DMS 273 treated with DMSO at 0.1 percent for 48 hours (cell line): ENCODE data around the gene ALG11.
"Not testable (repeated sequence)": the region's sequence is repeated elsewhere in the genome, so short reads cannot be mapped to it uniquely, and the experiment has no call there.

Experiments used
- DNase-seq: peaks from one replicate; lab custom pipeline; 2025; lab: John Stamatoyannopoulos, UW

The ALG11 gene

GRCh38 chr13:52029569-52029968 lies 17.4 kb downstream of the ALG11 start:
- no peak for DNase-seq

- not testable (repeated sequence) for DNase-seq
Measured at GRCh38 chr13:52030401-52030800, 18.2 kb downstream of the ALG11 start.

DNA sequence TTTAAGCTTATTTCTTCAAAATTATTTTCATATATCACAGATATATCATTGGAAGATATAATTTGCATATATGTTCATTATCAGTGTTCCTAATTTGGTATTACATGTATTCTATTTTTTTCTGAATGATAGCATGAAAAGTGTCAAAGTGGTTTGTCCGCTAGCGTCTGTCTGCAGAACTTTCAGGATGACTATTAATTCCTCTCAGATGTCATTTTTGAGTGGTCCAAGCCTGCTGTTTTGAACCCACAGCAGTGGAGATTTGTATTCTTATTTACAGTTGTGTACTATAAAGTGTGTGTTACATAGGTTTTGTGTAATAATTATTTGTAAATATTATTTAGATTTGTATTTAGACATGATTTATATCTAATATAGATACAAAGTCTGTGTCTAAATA lies 20.8 kb downstream of the ALG11 start:
- no peak for DNase-seq

DNA sequence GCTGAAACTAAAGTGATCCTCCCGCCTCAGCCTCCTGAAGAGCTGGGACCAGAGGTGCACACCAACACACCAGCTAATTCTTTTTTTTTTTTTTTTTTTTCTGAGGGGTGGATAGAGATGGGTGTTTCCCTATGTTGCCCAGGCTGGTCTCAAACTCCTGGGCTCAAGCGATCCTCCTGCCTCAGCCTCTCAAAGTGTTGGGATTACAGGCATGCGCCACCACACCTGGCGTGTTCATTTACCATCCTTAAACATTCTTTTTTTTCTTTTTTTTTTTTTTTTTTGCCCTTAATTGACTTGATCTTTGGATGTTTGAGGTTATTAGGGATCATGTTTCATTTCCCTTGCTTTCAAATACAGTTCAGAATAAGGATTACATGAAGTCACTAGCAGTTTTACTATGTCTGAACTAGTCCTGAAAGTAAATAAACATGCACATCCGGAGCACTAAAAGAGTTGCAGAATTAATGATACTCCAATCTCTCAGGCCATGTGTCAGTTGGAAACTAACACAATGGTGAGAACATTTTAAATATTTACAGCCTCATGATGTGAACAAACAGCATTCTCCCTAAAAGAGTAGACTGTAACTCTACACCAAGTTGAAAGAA lies 22.5 kb downstream of the ALG11 start:
- no peak for DNase-seq

DNA sequence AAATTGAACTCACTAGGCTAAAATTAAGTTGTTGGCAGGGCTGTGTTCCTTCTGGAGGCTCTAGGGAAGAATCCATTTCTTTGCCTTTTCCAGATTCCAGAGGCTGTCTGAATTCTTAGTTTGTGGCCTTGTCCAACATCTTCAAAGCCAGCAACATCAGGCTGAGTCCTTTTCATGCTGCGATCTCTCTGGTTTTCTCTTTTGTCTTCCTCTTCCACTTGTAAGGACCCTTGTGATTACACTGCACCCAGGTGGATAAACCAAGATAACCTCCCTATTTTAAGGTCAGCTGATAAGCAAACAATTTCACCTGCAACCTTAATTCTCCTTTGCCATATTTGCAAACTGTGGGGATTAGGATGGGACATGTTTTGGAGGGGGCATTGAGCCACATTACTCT lies 23.8 kb downstream of the ALG11 start:
- no peak for DNase-seq

GRCh38 chr13:52043675-52044074 lies 31.5 kb downstream of the ALG11 start:
- no peak for DNase-seq

DNA sequence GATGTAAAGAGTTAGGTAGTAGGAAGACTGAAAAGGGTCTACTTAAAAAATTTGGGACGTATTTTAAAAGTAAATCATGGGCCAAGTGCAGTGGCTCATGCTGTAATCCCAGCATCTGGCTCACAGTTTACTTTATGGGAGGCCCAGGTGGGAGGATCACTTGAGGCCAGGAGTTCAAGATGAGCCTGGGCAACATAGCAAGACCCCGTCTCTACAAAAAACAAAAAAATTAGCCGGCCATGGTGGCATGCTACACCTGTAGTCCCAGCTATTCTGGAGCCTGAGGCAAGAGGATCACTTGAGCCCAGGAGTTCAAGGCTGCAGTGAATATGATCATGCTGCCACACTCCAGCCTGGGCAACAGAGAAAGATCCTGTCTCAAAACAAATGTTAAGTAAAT lies 35.3 kb downstream of the ALG11 start:
- no peak for DNase-seq

DNA sequence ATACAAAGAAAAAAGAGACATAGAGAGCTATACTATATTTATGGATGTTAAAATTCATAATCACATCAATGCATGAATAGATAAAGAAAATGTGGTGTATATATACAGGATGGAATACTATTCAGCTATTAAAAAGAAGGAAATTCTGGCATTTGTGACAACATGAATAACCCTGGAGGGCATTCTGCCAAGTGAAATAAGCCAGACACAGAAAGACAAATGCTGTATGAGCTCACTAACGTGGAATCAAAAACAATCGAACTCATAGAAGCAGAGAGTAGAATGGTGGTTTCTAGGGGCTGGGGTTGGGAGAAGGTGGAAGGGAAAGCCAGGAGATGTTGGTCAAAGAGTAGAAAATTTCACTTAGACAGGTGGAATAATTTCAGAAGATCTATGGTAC lies 36.3 kb downstream of the ALG11 start:
- DNase-seq, result no peak

DNA sequence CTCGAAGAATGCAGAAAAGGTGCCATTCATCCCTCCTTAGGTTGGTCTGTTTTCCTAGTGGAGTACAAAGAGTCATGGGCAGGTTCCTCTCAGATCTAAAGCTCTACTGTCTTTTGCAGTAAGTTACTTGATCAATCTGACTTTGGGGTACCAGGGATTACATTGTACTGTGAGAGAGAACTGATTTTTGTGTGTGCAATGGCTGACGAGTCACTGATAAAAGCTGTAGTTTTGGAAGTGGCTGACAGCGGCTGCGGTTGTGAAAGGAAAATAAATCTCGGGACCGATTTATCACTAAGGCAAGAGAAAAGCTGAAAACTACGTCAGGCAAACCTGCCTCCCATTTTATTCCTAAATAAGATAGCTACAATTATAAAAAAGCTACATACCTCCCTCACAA lies 39.2 kb downstream of the ALG11 start:
- no peak for DNase-seq

GRCh38 chr13:52053460-52053859 lies 41.3 kb downstream of the ALG11 start:
- DNase-seq, result no peak

- DNase-seq, result not testable (repeated sequence)
Measured at GRCh38 chr13:52061064-52061463, 48.9 kb downstream of the ALG11 start.

DNA sequence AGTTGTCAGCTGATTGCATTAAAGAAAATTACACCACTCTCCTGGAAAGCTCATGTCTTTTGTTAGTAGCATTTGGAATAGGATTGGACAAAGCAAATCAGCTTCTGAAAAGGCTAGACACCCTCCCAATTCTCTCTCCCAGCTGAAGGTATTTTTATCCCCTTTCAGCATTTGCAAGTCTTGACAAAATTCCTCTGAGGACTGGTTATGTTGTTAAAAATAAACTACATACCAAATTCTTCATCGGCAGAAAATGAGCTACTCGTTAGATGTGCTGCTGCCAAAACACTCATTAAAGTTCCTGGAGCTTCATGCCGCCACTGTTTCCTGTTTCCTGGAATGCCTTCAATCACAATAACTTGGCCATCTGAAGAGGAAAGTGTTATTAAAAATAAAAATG lies 49.4 kb downstream of the ALG11 start:
- DNase-seq, result no peak

- no peak for DNase-seq
Measured at GRCh38 chr13:52067237-52067636, 55.0 kb downstream of the ALG11 start.

- DNase-seq, result peak; percentile 22
Measured at GRCh38 chr13:52070929-52071523, 58.8 kb downstream of the ALG11 start.
